DMS53 treated with DMSO at 0.1 percent for 48 hours (cell line): Measurements from ENCODE around the gene AQP3.
"Not testable (repeated sequence)": the region's sequence is repeated elsewhere in the genome, so short reads cannot be mapped to it uniquely, and the experiment has no call there.

ENCODE experiments used
- DNase-seq: peaks from one replicate; lab custom pipeline; 2025; ENCODE audit not compliant: unreplicated experiment; lab: John Stamatoyannopoulos, UW

The AQP3 gene

DNA sequence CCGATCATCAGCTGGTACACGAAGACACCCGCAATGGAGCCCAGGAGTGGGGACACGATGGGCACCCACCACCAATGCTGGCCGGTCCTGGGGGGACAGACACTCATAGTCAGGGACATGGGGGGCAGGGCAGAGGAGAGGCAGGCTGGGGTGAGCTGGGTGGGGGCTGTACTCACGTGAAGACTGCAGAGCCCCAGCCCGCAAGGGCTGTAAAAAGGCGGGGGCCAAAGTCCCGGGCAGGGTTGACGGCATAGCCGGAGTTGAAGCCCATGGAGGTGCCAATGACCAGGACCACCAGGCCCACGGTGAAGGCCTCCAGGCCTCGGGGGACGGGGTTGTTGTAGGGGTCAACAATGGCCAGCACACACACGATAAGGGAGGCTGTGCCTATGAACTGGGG, 5.3 kb downstream of the AQP3 start:
- DNase-seq: no peak

DNA sequence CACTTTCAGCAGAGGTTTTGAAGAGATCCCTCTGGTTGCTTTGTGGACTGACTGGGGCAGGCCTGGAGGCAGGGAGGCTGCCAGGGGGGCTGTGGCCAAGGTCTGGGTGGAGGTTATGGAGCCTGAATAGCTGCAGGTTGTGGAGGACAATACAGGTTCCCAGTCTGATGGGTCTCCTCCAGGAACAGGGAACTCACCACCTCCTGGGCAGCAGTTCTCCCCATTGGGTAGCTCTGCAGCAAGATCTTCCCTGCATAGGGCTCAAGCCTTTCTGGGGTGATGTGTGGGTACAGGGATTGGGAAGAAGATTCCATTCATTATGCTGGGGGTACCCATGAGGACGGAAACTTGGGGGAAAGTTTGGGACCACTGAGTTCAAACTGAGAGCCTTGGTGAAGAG, 6.8 kb downstream of the AQP3 start:
- no peak for DNase-seq

DNA sequence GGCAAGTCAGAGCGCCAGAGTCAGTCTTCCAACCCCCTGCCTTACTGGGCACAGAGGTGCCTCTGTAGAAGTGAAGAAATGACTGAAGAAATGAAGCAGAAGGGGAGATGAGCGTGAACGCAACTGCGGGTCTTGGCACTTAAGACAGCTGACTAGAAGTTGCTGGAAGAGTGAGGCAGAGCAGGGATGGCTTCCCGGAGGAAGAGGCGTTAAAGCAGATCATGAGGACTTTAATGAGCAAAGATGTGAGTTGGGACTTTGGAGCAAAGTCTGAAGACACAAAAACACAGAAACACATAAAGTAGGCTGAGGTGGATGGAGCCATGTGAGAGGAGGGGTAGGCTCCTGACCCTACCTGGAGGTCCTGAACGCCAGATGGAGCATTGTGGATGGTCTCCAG, 7.2 kb downstream of the AQP3 start:
- DNase-seq: no peak

DNA sequence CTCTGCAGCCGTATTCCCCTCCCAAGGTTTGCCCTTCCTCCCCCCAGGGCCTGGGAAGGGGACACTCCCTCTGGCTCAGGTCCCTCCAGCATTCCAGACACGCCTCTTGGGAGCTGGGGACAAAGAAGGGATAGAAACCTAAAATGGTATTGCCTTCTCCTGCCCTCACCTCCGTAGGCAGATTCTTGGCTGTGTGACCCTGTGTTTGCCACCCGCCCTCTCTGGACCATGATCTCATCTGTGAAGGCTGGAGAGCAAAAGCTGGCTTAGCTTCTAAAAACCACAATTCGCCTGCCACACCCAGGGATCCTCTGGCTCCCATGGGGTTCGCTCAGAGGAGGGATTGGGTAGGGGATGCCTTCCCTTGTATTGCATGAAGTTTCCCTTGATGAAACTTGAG, 7.7 kb downstream of the AQP3 start:
- DNase-seq: no peak

DNA sequence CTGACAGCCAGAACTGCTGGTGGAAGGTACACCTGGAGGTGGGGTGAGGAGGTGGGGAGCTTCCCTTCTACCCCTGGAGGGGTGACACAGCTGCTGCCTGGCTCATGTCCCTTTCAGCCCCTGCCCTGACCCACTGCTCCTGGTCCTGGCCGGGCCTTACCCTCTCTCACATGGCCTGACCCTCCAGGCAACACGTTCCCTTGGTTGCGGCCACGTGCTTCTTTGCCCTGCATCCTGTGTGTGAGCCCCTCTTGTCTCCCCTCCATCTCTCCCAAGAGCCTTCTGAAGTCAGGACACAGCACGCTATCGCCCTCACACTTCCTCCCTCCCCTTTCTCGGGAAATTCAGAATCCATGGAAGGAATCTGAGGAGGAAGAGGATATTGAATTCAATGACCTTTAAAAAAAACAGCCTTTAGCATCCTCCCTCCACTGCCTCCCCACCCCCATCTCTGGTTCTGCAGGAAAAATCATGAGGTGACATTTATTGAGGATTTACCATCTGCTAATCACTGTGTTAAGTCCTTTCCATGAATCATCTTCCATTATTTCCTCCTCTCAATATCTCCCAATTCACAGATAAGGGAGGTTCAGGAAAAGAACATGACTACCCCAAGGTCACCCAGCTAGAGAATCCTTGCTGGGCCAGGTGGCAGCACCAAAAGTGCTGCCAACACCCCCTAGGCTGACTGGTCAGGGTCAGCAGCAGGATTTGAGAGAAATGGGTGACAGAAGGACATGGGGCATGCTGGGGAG, 8.3 kb downstream of the AQP3 start:
- DNase-seq: no peak

DNA sequence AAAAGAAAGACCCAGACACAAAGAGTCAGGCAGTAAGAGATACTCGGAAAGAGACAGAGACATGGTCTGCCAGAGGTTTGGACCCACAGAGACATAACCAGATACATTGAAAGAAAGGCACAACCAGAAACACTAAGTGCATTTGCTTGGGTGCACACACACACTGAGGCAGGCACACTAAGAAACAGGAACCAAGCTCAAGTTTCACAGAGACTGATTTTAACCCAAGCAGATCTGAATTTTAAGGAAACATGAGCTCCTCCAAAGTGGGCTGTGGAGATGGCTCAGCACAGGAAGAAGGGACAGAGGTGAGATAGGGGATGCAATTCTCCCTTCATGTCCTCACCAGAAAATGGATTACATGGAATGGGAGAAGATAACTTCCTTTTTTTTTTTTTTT, 9.5 kb downstream of the AQP3 start:
- DNase-seq: no peak

DNA sequence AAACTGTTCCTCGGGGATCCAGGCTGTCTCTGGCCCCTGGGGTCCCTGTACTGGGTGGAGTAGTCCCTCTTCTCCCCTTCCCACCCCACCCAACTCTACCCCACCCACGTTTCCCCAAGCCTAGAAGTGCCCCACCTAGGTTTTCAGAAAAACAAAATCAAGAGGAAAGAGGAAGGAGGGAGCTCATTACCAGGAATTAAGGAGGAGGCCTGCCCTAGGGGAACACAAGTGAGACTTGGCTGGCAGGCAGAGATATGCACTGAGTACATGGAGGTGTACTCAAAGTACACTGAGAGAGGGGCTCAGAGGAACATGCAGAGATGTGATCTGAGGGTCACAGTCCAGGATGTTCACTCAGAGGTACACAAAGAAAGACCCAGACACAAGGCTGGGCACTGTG, 10.2 kb downstream of the AQP3 start:
- no peak for DNase-seq

DNA sequence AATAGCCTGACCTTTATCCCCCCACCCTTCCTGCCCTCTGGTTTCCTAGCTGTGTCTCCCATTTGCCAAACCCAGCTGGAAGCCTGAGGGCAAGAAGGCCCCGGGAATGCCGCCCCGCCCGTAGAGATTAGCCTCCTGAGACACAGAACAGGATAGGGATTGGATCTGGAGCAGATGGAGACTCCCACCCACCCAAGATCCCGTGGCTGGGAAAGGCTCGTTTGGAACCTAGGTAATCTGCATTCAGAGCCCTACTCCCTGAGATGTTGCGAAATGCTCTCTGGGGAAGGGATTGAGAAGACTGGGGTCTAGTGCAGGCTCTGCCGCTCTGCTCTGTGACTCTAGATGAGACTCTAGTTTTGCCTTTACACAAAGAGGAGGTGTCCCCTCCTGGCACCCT, 10.9 kb downstream of the AQP3 start:
- no peak for DNase-seq

DNA sequence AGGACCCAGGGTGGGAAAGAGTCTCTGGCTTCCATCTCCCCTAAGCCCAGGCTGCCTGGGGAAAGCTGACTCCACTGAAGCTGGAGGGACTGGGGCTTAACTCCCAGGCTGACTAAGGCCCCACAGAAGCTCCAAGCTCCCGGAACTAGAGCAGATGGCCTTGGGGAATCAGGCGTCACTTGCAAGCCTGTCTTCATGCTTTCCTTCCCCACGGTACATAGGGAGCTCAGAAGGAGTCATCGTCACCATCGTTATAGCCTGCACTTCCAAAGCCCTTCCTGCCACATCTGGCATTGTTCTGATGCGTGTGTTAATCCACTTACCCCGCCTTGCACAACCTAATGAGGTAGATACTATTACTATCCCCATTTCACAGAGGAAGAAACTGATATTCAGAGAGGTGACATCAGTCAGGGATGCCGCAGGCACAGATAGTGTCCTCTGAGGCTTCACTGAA, 11.5 kb downstream of the AQP3 start:
- DNase-seq: no peak

DNA sequence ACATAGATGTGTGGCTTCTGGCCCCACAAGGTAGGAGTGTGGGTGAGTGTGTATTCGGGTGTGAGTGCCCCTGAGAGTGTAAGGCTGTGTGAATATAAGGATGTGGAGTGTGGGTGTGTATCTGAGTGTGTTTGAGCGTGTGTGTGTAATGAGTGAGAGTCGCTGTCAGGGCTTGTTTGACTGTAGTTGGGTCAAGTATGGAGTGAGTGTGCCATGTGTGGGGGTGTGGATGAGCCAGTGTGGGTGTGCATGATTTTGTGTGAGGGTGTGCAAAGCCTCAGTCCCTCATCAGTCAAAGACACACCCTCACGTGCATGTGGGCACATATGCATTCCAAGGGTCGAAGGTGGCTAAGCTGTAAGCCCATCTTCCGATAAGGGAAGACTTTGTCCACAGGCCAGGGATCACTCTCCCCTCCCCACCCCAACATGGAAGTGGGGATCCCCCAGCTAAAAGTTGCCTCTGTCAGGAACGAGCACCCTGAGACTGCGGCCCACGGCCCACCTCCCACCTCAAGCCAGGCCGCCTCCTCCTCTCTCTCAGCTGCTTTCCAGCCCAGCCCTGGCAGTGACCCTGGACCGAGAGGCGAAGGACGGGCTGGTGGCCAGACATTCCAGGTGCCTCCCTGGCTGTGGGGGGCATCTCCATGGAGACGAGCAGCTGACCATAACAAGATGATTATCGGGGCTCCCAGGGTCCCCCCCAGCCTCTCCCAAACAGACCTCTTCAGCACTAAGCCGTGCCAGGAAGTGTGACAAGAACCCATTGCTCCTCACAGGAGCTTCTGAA, 12.9 kb downstream of the AQP3 start:
- no peak for DNase-seq

DNA sequence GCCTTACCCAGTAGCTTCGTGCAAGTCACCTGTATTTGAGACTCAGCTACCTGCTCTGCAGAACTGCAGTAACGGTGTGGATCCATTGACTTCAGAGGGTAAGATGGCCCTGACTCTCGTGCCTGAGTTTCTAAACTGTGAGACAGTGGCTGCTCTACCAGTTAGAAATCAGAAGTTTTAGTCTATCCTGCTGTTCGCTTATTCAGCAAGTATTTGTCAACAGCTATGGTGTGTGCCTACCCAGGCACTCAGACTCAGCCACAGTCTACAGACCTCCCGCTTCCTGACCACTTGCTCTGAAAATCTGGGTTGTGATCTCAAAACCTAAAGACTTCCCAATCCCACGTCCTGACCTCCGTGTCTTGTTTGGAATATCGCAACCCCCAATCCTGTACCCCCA, 13.5 kb downstream of the AQP3 start:
- DNase-seq: no peak

DNA sequence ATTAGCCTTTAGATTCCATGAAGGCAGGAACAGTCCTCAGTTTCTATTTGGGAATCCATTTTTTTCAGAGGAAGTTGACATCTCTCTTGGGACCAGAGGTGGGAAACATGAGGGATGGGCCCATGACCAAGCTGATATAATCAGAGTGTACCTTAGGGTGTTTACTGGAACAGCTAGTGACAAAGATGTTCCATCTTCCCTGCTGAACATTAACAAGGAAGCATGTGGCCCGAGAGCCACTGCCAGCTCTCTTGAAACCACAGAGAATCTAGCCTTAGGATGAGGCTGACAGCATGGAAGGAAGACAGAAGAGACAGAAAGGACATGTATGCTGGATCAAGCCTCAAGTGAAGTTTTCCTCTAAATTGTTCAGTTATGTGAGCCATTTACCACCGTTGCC, 16.0 kb downstream of the AQP3 start:
- no peak for DNase-seq

DNA sequence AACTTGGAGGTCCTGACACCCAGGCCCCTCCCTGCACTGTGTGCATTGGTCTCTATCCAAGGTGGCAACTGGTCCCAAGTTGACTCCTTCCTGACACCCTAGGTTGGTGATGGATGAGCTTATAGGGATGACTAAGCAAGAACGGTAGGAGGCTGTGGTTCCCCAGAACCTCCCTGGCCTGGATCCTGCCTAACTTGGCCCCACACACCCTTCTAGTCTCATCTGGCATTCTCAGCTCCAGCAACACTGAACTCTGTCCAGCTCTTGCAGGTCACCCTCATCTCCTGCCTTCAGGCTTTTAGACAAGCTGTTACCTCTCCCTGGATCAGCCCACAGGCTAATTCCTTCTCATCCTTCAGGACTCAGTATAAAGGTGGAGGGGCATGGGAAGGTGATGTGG, 16.5 kb downstream of the AQP3 start:
- no peak for DNase-seq

DNA sequence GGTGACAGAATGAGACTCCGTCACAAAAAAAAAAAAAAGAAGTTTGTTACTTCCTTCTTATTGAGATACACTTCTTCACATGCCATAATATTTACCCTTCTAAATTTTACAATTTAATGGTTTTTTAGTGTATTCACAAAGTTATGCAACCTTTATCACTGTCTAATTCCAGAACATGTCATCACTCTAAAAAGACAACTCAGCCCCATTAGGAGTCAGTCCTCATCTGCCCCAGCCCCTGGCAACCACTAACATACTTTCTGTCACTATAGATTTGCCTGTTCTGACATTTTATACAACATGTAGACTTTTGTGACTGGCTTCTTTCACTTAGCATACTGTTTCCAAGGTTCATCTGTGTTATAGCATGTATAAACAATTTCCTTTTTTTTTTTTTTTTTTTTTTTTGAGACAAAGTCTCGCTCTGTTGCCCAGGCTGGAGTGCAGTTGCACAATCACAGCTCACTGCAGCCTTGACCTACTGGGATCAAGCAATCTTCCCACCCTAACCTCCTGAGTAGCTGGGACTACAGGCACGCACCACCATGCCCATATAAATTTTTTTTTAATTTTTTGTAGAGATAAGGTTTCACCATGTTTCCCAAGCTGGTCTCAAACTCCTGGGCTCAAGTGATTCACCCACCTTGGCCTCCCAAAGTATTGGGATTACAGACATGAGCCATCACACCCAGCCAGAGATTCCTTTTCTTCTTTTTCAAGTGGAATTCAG, 18.0 kb downstream of the AQP3 start:
- DNase-seq: no peak

DNA sequence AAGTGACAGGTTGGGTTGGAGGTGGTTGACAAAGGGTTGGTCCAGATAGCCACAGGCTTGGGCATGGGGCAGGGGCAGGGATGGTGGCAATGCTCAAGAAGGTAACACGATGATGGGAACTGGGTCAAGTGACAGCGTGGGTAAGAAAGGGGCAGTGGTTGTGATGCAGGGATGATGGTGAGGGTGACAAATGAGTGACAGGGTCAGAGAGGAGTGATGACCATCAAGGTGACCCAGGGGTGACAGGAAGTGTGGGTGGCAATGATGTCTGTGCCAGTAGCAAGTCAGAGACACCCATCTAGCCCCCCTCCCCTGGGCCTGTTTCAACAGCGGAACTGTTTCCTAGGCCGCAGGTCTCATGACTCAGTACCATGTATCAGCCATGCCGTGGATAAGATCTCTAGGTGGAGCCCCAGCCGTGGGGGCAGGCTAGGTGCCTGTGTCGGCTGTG, 20.5 kb downstream of the AQP3 start:
- DNase-seq: no peak

DNA sequence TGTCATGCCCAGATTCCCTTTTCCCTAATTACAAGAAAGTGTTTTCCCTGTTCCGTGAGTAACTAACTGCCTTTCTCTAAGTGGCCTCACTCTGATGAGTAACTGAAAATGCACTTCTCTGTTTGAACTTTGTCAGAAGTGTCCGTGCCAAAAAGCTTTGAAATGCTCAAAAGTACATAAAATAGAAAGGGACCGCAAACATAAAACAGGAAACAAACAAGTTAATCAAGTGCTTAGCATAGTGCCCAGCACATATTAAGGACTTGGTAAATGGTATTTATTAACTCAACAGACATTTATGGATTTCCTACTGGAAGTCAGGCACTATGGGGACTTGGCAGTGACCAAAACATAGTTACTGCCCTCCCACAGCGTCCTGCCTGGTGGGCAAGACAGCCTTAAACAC, 22.3 kb downstream of the AQP3 start:
- no peak for DNase-seq

DNA sequence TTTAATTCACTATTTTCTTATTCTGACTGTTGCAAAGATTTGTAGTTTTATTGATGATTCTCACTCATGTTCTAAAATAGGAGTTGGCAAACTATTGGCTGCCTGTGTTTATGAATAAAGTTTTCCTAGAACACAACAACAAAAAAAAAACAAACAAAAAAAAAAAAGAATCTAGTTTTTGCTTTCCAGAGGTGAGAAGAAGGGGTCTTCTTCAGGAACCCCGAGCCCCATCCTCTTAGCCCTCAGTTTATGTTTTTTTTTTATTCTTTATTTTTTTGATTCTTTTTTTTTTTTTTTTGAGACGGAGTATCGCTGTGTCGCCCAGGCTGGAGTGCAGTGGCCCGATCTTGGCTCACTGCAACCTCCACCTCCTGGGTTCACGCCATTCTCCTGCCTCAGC, 22.9 kb downstream of the AQP3 start:
- DNase-seq: not testable (repeated sequence)

DNA sequence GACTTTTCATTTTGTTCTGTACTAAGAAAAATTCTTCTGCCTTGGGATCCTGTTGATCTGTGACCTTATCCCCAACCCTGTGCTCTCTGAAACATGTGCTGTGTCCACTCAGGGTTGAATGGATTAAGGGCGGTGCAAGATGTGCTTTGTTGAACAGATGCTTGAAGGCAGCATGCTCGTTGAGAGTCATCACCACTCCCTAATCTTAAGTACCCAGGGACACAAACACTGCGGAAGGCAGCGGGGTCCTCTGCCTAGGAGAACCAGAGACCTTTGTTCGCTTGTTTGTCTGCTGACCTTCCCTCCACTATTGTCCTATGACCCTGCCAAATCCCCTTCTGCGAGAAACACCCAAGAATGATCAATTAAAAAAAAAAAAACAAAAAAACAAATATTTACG, 23.4 kb downstream of the AQP3 start:
- DNase-seq: not testable (repeated sequence)

DNA sequence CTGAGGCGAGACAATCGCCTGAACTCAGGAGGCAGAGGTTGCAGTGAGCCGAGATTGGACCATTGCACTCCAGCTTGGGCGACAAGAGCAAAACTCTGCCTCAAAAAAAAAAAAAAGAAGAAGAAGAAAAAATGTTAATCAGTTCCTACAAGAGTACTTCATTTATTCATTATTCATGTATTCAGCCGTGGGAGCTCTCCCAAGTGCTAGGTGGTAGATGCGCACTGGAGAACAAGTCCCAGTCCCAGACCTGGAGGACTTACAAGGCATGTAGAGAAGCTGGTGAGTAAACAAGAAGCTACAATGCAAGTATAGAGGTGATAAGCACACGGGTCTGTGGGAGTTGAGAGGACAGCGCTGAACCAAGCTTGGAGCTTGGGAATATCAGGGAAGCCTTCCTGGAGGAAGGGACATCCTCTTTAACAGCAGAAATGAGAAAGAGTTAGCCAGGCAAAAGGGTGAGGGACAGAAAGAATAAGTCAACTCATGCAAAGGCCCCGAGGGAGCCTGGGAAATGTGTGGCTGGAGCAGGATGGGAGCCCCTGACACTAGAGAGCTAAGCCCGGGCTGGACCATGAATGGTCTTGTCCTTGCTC, 27.6 kb downstream of the AQP3 start:
- DNase-seq: no peak

DNA sequence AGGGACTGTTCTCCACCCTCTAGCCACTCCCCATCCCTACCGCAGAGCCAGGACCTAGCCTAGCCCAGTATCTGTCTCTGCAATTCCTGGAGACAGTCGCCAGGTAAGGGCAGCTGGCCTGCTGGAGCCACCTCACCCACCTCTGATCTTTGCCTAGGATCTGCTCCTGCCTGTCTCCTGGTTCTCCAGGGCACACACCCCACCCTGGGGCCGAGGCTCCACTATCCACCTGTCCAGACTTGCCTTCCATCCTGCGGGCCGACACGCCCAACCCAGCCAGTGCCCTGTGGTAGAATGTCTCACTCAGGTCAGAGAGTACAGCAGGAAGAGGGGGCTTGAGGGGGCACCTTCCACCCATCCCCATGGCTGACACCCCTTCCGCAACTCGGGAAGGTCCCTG, 29.3 kb downstream of the AQP3 start:
- DNase-seq: no peak

DNA sequence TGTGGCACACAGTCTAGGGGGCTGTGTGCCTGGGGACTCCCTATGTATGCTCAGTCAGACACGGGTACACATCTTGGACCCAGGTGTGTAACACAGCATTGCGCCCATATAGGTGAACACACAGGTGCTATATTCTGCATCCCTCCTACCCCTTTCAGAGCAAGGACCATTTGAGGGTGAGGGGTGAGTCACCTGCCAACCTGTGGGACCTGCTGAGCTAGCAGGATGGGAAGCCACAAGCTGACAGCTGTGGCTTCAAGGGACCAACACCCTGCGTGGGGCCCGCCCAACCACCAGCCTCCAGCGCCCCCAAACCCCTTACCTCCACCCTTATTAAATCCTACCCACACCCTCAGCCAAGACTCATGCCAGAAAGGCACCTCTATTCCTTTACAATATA, 30.4 kb downstream of the AQP3 start:
- DNase-seq: peak; percentile 24
